Brain microvascular endothelial cell (primary cell): ENCODE data around the gene RTN4.

Source experiments
- DNase-seq: peaks from one replicate; pipeline ENCODE4 v3.0.0-alpha.2; 2020
- H3K27ac ChIP-seq: fragments of 250-450 bp; sonication (Bioruptor Pico); 2 replicates; pipeline ENCODE4 v1.5.1; 2020; ENCODE audit warnings: mild to moderate bottlenecking, moderate library complexity
- H3K27me3 ChIP-seq: fragments of 250-450 bp; sonication (Bioruptor Pico); replicated peaks from 2 replicates; pipeline ENCODE4 v1.5.1; 2020; ENCODE audit warnings: mild to moderate bottlenecking
- H3K36me3 ChIP-seq: fragments of 250-450 bp; sonication (Bioruptor Pico); replicated peaks from 2 replicates; pipeline ENCODE4 v1.5.1; 2020; ENCODE audit warnings: mild to moderate bottlenecking
- H3K4me3 ChIP-seq: 2 replicates; pipeline ENCODE4 v1.5.1; 2011; ENCODE audit warnings: low read depth, mild to moderate bottlenecking, control low read depth, low read length, moderate library complexity
- in situ Hi-C: cut with HindIII; loops from 2 replicates; pipeline ENCODE4 v1.10.0; 2017; ENCODE audit warnings: low sequenced_read_pairs, low pct_ligation_motif_present
- TF ChIP-seq, protein P1 (sequence below): IDR thresholded peaks from 2 replicates; pipeline ENCODE4 v1.5.1; 2011; ENCODE audit warnings: low read depth, mild to moderate bottlenecking, moderate library complexity, low read length, control low read depth, inconsistent platforms; ENCODE audit errors: missing control alignments

The RTN4 gene

DNA sequence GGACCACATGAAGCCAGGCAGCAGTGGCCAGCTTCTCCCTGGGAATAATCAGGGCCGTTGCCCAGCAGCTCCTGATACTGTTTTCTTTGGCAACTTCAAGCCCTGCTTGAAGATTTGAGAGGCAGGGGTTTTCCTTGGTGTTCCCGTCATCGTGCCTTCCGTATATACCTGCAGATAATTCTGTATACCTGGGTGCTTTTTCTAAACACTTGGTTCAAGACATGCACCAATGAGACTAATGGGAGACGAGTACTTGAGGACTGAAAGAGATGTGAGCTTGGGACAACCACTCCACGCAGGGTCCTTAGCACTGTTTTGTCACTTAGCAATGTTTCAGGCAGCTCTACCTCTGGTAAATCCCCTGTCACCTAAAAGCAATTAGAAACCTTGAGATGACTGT, 118.8 kb downstream of the RTN4 start:
- Histone ChIP-seq H3K27me3 (no peaks in the 10 kb centered on the region), H3K27ac (no peak overlapping the region), H3K36me3 (no peaks in the 10 kb centered on the region), H3K4me3 (no peak overlapping the region)
- in situ Hi-C loops: no loop called here
- DNase-seq: no peak
- TF ChIP-seq, protein P1, sequence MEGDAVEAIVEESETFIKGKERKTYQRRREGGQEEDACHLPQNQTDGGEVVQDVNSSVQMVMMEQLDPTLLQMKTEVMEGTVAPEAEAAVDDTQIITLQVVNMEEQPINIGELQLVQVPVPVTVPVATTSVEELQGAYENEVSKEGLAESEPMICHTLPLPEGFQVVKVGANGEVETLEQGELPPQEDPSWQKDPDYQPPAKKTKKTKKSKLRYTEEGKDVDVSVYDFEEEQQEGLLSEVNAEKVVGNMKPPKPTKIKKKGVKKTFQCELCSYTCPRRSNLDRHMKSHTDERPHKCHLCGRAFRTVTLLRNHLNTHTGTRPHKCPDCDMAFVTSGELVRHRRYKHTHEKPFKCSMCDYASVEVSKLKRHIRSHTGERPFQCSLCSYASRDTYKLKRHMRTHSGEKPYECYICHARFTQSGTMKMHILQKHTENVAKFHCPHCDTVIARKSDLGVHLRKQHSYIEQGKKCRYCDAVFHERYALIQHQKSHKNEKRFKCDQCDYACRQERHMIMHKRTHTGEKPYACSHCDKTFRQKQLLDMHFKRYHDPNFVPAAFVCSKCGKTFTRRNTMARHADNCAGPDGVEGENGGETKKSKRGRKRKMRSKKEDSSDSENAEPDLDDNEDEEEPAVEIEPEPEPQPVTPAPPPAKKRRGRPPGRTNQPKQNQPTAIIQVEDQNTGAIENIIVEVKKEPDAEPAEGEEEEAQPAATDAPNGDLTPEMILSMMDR: no peak

DNA sequence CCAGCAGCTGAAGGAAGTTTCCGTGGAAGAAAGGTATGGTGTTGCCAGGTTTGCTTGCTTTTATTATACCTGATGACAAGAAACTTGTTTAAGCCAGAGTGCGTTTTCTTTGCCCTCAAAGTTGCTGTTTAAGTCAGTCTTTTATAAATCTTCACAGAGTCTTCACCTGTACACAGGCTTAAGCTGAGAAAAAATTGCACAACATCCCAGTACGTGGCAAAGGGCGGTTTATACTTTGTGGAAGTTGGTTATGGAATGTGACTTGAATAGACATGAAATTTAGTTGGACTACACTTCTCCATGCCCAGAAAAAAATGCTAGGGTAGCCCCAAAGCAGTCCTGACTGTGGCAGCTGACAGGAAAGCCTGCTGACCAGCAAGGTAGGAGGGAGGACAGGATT, 121.5 kb downstream of the RTN4 start:
- in situ Hi-C loops: no loop called here
- TF ChIP-seq, protein P1: no peak
- H3K36me3 ChIP-seq: no peaks in the 10 kb centered on the region

GRCh38 chr2:54927751-54928615, 122.3 kb downstream of the RTN4 start:
- in situ Hi-C loops: no loop called here
- DNase-seq: no peak
- H3K27ac ChIP-seq: no peak overlapping the region
- no peaks in the 10 kb centered on the region for H3K27me3 ChIP-seq
- TF ChIP-seq, protein P1: no peak
- H3K4me3 ChIP-seq: no peak overlapping the region
- no peaks in the 10 kb centered on the region for H3K36me3 ChIP-seq

More for the DNA sequence above, 121.5 kb downstream of the RTN4 start:
- H3K27ac ChIP-seq: no peak overlapping the region
- H3K27me3 ChIP-seq: no peaks in the 10 kb centered on the region
- no peak overlapping the region for H3K4me3 ChIP-seq
- DNase-seq: no peak

DNA sequence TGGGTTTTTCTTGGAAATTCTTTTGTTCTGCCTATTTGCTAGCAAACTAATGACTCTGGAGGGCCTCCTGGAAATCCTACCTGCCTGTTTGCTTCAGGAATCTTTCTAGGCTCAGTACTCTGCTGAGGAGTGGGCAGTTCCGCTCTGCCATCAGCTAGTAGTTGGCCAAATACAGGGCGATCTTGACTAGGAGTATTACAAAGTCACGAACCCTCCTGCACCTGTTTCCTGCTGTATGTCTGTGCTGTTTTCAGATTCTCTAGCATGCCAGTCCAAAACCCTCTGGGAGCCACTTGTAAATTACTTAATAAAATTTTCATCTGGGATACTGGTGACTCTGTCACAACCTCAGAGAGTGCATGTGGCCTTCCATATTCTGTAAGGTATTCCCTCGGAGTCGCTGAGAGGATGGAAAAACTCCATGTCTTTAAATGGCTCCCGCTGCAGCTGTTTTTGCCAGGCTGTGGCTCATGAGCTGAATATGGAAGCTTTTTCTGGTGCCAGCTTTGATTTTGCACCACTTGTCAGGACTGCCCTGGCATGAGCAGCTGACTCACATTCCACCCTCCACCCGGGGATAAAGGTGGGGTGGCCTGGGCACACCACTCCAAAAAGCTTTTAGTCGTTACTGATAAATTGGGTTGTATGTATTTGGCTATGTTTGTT, 123.0 kb downstream of the RTN4 start:
- Histone ChIP-seq H3K36me3 (no peaks in the 10 kb centered on the region), H3K4me3 (no peak overlapping the region), H3K27me3 (no peaks in the 10 kb centered on the region), H3K27ac (no peak overlapping the region)
- in situ Hi-C loops: no loop called here
- TF ChIP-seq, protein P1: no peak
- DNase-seq: no peak

- no peaks in the 10 kb centered on the region for H3K36me3 ChIP-seq
- no peaks in the 10 kb centered on the region for H3K27me3 ChIP-seq
- no peak overlapping the region for H3K4me3 ChIP-seq
- H3K27ac ChIP-seq: no peak overlapping the region
- in situ Hi-C loops: no loop called here
- TF ChIP-seq, protein P1: no peak
- DNase-seq: no peak
Observed at GRCh38 chr2:54925022-54925421, 125.2 kb downstream of the RTN4 start.
